Raji (cell line): ENCODE data around the gene TCERG1L.

Experiments
- POLR2A ChIP-seq: IDR thresholded peaks from 2 replicates; pipeline ENCODE4 v1.6.1; 2011; ENCODE audit warnings: low read depth, low read length, control low read depth; ENCODE audit not compliant: insufficient read depth

The TCERG1L gene

DNA sequence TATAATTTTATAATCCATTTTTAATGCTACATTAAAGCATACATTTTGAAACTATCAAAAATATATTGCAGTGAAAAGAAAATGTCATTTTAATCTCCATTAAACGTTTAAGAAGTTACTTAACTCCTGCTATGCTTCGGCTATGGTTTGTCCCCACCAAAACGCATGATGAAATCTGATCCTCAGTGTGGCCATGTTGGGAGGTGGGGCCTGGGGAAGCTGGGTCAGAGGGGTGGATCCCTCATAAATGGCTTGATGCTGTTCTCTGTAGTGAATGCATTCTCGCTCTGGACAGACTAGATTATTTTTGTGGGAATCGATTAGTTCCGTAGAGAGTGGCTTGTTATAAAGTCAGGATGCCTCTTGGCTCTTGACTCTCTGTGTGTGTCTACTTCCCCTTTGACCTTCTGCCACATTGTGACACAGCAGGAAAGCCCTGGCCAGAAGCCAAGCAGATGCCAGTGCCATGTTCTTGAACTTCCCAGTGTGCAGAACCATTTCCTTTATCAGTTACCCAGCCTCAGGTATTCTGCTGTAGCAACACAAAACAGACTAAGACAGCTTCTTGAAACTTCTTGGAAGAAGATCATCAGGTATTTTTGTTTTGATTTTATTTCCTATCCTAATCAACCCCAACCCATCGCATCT is 77.8 kb downstream of the TCERG1L start:
- no peak for TF ChIP-seq POLR2A

GRCh38 chr10:131231965-131232541 is 79.5 kb downstream of the TCERG1L start:
- TF ChIP-seq POLR2A, result no peak

GRCh38 chr10:131231323-131231964 is 80.1 kb downstream of the TCERG1L start:
- TF ChIP-seq POLR2A, result no peak

DNA sequence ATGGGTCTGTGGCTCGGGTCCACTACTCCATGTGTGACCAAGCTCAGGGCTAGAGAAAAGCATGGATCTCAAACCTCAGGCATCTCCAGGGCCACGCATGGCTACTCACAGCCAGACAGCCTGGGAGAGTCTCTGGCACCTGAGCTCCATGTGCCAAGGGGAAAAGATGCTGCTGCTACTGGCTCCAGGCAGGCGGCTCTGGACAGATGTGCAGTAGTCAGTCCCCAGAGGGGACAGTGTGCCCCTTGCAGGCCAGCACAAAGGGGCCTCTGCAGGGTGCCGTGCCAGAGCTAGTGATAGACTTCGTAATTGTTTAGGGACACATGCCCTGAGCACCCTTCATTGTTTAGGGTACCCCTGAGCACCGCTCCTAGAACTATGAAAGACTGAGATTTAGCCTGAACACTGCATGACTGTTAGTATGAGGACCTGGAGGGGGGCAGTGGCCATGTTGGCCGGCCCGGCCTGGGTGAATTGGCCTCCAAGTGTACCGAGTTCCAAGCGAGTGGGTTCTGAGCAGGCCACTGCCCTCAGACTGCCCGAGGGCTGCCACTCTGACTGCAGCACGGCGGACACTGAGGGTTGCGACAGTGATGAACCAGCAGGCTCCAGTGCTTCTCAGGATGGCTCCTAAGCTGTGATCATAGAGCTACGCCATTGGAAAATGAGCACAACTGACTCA is 80.7 kb downstream of the TCERG1L start:
- TF ChIP-seq POLR2A, result no peak

GRCh38 chr10:131230166-131230565 is 81.4 kb downstream of the TCERG1L start:
- TF ChIP-seq POLR2A, result no peak

DNA sequence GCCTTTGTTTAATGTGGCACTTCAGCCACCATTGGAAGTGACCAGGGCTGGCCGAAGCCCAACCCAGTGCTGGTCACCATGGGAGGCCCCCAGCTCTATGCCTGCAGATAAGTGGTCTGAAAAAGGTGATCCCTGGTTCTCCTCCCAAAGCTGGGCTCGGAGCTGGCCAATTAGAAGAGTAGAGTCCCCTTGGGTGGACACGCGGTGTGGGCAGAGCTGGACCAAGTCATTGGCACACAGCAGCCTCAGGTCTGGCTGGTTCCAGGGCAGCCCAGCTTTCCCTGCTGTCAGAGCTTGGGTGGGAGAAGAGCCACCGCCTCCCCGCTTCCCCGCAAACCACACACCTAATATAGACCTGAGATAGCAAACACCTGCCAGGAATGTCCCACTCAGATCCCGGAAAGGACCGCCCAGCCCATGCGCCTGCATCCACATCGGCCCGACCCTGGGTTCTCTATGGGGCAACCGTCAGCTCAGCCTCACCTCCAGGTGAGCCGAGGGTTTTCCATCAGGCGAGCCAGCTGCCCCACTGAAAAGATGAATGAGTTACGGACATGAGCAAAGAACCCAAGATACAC is 84.3 kb downstream of the TCERG1L start:
- TF ChIP-seq POLR2A, result no peak

DNA sequence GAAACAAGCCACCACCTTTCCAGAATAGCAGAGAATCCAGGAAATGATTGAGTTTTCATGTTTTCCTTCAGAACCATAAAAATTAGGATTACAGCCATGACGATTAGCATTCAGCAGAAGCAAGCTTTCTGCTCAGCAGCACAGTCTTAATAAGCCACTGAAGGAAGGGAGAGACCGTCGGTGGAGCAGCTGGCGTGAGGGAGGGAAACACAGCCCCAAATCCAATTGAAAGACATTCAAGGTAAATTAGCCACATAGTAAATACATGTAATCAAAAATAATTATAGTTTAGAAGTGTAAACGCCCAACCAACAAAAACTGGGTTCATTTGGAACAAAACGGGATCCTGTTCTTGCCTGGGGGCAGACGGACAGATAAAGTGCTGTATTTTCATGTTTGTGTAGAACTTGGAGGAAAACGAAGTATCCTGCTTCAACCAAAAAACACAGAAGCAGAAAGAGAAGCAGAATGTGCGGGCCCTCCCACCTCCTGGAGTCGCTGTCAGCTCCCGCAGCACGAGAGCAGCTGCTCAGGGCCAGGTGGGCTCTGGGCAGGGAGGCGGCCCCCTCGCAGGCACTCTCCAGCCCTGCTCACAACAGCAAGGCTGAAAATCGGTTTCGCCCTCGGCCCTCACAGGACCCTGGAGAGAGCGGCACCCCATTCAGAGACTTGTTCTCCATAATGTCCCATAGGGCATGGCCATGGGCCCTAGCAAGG is 84.9 kb downstream of the TCERG1L start:
- no peak for TF ChIP-seq POLR2A

DNA sequence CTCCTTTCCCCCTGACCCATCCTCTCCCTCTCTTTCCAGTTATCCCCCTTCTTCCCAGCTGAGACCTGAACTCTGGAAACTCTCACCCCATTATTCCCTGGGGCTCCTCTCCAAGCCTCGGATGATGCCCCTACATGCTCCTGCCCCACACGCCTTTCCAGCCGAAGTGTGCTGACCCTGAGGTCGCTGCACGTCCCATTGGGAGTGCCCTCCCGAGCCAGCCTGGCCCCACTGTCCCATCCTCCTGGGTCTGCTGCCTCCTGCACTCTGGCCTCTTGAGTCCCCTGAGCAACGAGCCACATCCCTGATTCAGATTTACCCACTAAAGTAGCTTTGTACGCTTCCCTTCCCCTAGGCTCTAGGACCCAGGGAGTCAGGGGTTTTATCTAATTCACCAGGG is 87.4 kb downstream of the TCERG1L start:
- no peak for TF ChIP-seq POLR2A

DNA sequence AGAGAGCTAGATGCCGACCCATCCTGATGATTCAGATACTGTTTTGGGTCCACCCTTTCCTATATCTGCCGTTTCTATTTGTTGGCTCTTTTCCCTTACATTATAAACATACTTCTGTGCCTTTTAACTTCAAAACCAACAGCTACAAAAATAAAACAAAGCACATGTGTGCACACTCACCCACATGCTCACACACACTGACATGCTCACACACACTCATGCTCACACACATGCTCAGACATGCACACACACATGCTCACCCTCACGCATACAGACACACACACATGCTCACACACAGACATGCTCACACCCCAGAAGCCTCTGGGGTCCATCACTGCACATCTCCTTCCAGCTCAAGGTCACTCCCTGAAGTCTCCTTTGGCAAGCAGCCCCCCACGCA is 88.1 kb downstream of the TCERG1L start:
- no peak for TF ChIP-seq POLR2A

GRCh38 chr10:131222986-131223385 is 88.5 kb downstream of the TCERG1L start:
- no peak for TF ChIP-seq POLR2A

GRCh38 chr10:131221632-131222277 is 89.8 kb downstream of the TCERG1L start:
- TF ChIP-seq POLR2A, result no peak

DNA sequence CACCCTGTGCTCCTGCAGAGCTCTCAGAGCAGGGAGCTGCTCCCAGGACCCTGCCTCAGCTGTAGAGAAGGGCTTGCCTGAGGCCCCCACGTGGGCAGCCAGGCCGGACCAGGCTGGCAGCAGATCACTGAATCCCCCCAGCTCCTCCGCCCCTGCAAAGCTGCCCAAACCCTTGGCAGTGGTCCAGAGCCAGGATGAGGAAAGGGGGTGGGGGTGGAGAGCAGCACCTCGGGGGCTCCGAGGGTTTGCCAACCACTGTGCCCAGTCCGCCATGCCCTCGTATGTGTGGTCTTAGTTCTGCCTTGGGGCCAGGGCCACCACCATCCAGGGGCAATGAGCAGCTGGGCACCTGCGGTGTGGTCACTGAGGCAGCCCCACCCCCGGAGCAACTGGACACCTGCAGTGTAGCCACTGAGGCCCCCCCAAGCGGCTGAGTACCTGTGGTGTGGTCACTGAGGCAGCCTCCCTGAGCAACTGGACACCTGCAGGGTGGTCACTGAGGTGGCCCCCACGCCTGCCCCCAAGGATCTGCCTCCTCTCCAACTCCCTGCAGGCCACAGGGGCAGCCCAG is 90.8 kb downstream of the TCERG1L start:
- TF ChIP-seq POLR2A, result no peak

DNA sequence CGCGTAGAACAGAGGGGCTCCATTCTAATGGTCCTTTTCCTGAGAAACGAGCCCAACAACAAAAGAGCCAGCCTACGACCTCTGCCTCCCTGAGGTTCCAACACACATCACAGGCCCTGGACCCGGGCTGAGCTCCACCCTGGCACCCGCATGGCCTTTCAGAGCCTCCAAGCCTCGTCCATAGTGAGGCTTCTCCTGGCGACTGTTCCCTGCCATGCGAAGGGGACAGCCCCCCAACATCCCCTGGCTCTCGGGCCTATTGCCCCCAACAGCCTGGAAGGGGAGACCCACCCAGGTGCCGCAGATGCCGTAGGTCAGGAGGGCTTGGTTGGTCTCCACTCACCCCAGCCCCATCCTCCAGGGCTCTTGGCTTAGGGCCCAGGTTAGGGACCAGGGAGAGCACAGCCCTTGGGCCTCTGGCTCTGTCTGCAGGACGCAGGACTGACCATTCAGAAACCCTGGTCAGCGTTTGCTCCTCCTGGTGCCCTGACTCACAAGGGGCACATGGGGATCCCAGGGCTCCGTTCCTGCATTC is 91.5 kb downstream of the TCERG1L start:
- TF ChIP-seq POLR2A, result no peak

GRCh38 chr10:131219584-131219886 is 92.0 kb downstream of the TCERG1L start:
- no peak for TF ChIP-seq POLR2A

GRCh38 chr10:131218811-131219583 is 92.5 kb downstream of the TCERG1L start:
- no peak for TF ChIP-seq POLR2A
